ENCODE measurements around the gene DNAJC16. TPM values are rescaled to one million over a fixed set of nuclear protein-coding genes. Genes with fewer than 3 reads are reported as not detected.

DNAJC16 gene
- total and polyA plus RNA-seq, 2 of the 13 experiments (the other 11 are each of a cell fraction or from before 2014, with no cell fraction given) = 11.4 to 15.4 TPM

- FAIRE-seq (no peak), DNase-seq (ENCODE audit: low spot score) (no peak), ATAC-seq (no peak)
- Histone ChIP-seq H3K79me2 (ENCODE audit: insufficient read depth, low read length) (peaks cover 89% of the 10 kb centered on the region), H3K4me3 (replicated peaks in 1 of 3; ENCODE audit: insufficient read depth in 1 of 3, low read depth in 2 of 3, low read length in 3 of 3) (no peak overlapping the region), H2AFZ (ENCODE audit: low read length) (no peak overlapping the region), H3K9ac (ENCODE audit: insufficient read depth, low read depth, low read length) (no peak overlapping the region), H4K20me1 (ENCODE audit: insufficient read depth, low read length) (peaks cover 71% of the 10 kb centered on the region), H3K4me2 (ENCODE audit: low read depth, low read length) (peak overlapping the region; percentile 92), H3K27ac (ENCODE audit: extremely low read length, insufficient read depth, low read length) (no peak overlapping the region), H3K36me3 (replicated peaks in 1 of 2; ENCODE audit: control insufficient read depth in 1 of 2, insufficient read depth in 2 of 2, low read length in 2 of 2) (peaks cover 5 to 22% of the 10 kb centered on the region in 2 experiments; a peak in 4 of 5 replicates), H3K9me3 (ENCODE audit: low read length) (no peaks in the 10 kb centered on the region), H3K4me1 (ENCODE audit: insufficient read depth, low read length) (peaks cover 76% of the 10 kb centered on the region), H3K27me3 (ENCODE audit: control insufficient read depth in 1 of 2, insufficient read depth in 2 of 2, low read length in 2 of 2) (no peaks in the 10 kb centered on the region; a peak in 1 of 5 replicates)
- intact Hi-C loops (cut with micrococcal nuclease; ENCODE audit: unreplicated experiment) (loop anchor here (10.0 kb wide), 1 partner anchor 63 kb away; the partner anchor contains the start of gene PLEKHM2), in situ Hi-C loops (cut with HindIII; ENCODE audit: extremely low pct_ligation_motif_present, low pct_unique_long_range_greater_than_20kb) (no loop called here)
- POLR2A ChIA-PET = interaction anchor here (0.7 kb wide), 1 partner anchor 16 kb away, joined by 4 read pairs; no protein-coding TSS in a partner anchor
- CTCF ChIA-PET (ENCODE audit: low intra/inter-chr PET ratio, low total read pairs) = no interaction called here
- BruUV-seq (replicated peaks) = no TSS peak
- 49% methylated on average over 5 of the region's 5 CpGs for WGBS (ENCODE audit: low lambda C conversion rate)
- TF ChIP-seq KLF6 (CRISPR knock-in tag; IDR thresholded peaks at IDR 0.05) (no peak), SIX1 (CRISPR knock-in tag; IDR thresholded peaks at IDR 0.05; ENCODE audit: borderline replicate concordance) (no peak), MAZ (IDR thresholded peaks at IDR 0.05; ENCODE audit: borderline replicate concordance, low read depth, low read length) (no peak), MAZ (CRISPR knock-in tag; IDR thresholded peaks at IDR 0.05; ENCODE audit: low read depth) (no peak), DNMT1 (CRISPR knock-in tag; IDR thresholded peaks at IDR 0.05) (no peak), CBX5 (CRISPR knock-in tag; IDR thresholded peaks at IDR 0.05; ENCODE audit: borderline replicate concordance) (no peak), ATF3 (CRISPR knock-in tag; IDR thresholded peaks at IDR 0.05) (no peak), HOXA7 (CRISPR knock-in tag; IDR thresholded peaks at IDR 0.05) (no peak), PCBP2 (optimal IDR thresholded peaks at IDR 0.05; ENCODE audit: low read depth, low read length, poor library complexity, severe bottlenecking) (no peak), FOXP1 (IDR thresholded peaks at IDR 0.05) (no peak), FOXP1 (CRISPR knock-in tag; IDR thresholded peaks at IDR 0.05) (no peak), FOXP4 (CRISPR knock-in tag; IDR thresholded peaks at IDR 0.05) (no peak), ETV6 (CRISPR knock-in tag; conservative IDR thresholded peaks at IDR 0.05) (no peak), ZNF362 (CRISPR knock-in tag; IDR thresholded peaks at IDR 0.05; ENCODE audit: borderline replicate concordance) (peak; percentile 54; the same call in 1 of the 2 replicates), REL (CRISPR knock-in tag; conservative IDR thresholded peaks at IDR 0.05) (no peak), ZNF564 (CRISPR knock-in tag; IDR thresholded peaks at IDR 0.05) (no peak), RAD21 (CRISPR knock-in tag; IDR thresholded peaks at IDR 0.05) (no peak), CEBPB (IDR thresholded peaks at IDR 0.05; ENCODE audit: borderline replicate concordance, low read depth, low read length) (peak; percentile 62), HOXA3 (CRISPR knock-in tag; IDR thresholded peaks at IDR 0.05) (no peak), CEBPG (CRISPR knock-in tag; IDR thresholded peaks at IDR 0.05) (peak; percentile 40; the same call in 1 of the 2 replicates), ZNF225 (CRISPR knock-in tag; IDR thresholded peaks at IDR 0.05) (no peak), JUND (CRISPR knock-in tag; IDR thresholded peaks at IDR 0.05) (no peak), UBTF (CRISPR knock-in tag; IDR thresholded peaks at IDR 0.05) (no peak)
Measured at GRCh38 chr1:15621975-15622374, 95.3 kb downstream of the DNAJC16 start.

All from HepG2 (cell line).